ENCODE results near the gene SMYD4.

Gene SMYD4

DNA sequence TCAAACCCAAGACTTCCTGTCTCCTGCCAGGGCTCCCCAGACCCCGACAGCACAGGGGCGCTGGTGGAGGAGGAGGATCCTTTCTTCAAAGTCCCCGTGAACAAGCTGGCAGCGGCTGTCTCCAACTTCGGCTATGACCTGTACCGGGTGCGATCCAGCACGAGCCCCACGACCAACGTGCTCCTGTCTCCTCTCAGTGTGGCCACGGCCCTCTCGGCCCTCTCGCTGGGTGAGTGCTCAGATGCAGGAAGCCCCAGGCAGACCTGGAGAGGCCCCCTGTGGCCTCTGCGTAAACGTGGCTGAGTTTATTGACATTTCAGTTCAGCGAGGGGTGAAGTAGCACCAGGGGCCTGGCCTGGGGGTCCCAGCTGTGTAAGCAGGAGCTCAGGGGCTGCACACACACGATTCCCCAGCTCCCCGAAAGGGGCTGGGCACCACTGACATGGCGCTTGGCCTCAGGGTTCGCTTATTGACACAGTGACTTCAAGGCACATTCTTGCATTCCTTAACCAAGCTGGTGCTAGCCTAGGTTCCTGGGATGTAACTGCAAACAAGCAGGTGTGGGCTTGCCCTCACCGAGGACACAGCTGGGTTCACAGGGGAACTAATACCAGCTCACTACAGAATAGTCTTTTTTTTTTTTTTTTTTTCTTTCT is 59.8 kb downstream of the SMYD4 start (continued):
- TF ChIP-seq, protein P1, sequence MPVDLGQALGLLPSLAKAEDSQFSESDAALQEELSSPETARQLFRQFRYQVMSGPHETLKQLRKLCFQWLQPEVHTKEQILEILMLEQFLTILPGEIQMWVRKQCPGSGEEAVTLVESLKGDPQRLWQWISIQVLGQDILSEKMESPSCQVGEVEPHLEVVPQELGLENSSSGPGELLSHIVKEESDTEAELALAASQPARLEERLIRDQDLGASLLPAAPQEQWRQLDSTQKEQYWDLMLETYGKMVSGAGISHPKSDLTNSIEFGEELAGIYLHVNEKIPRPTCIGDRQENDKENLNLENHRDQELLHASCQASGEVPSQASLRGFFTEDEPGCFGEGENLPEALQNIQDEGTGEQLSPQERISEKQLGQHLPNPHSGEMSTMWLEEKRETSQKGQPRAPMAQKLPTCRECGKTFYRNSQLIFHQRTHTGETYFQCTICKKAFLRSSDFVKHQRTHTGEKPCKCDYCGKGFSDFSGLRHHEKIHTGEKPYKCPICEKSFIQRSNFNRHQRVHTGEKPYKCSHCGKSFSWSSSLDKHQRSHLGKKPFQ (tag by site-specific recombination; IDR thresholded peaks at IDR 0.05): 0 out of 2 replicates have a peak, but pooled peaks have one; percentile 38
- TF ChIP-seq ZFP3 (tag by site-specific recombination; IDR thresholded peaks at IDR 0.05; ENCODE audit: low read depth) (peak; percentile 71), ZNF624 (tag by site-specific recombination; IDR thresholded peaks at IDR 0.05) (no peak), SALL2 (tag by site-specific recombination; IDR thresholded peaks at IDR 0.05; ENCODE audit: borderline replicate concordance) (no peak), KLF10 (tag by site-specific recombination; IDR thresholded peaks at IDR 0.05) (peak; percentile 16; the same call in 1 of the 2 replicates), ZNF274 (IDR thresholded peaks at IDR 0.05; ENCODE audit: low read length) (no peak), ZNF274 (tag by site-specific recombination; IDR thresholded peaks at IDR 0.05; ENCODE audit: borderline replicate concordance) (no peak), ZBTB8A (tag by site-specific recombination; IDR thresholded peaks at IDR 0.05) (peak; percentile 47), ZNF121 (tag by site-specific recombination; IDR thresholded peaks at IDR 0.05) (no peak), ZNF184 (tag by site-specific recombination; IDR thresholded peaks at IDR 0.05) (no peak), KLF8 (tag by site-specific recombination; IDR thresholded peaks at IDR 0.05) (no peak), RBAK (tag by site-specific recombination; IDR thresholded peaks at IDR 0.05) (no peak), ZIC2 (tag by site-specific recombination; IDR thresholded peaks at IDR 0.05) (peak; percentile 100), ZNF626 (tag by site-specific recombination; IDR thresholded peaks at IDR 0.05) (no peak), ZBTB20 (tag by site-specific recombination; IDR thresholded peaks at IDR 0.05) (peak; percentile 20; the same call in 1 of the 2 replicates), ZNF341 (tag by site-specific recombination; IDR thresholded peaks at IDR 0.05; ENCODE audit: low read depth) (no peak), SP7 (tag by site-specific recombination; IDR thresholded peaks at IDR 0.05) (0 out of 2 replicates have a peak, but pooled peaks have one; percentile 27), IKZF3 (tag by site-specific recombination; IDR thresholded peaks at IDR 0.05) (no peak), PRDM1 (tag by site-specific recombination; IDR thresholded peaks at IDR 0.05) (no peak), ZNF24 (tag by site-specific recombination; IDR thresholded peaks at IDR 0.05) (no peak), ZNF660 (tag by site-specific recombination; IDR thresholded peaks at IDR 0.05) (no peak), GLIS1 (tag by site-specific recombination; IDR thresholded peaks at IDR 0.05) (peak; percentile 100), ZBTB48 (tag by site-specific recombination; IDR thresholded peaks at IDR 0.05) (0 out of 2 replicates have a peak, but pooled peaks have one; percentile 23), ZNF350 (tag by site-specific recombination; IDR thresholded peaks at IDR 0.05) (no peak), ZSCAN23 (tag by site-specific recombination; IDR thresholded peaks at IDR 0.05) (no peak), KLF7 (tag by site-specific recombination; IDR thresholded peaks at IDR 0.05; ENCODE audit: borderline replicate concordance) (no peak)
- TF ChIP-seq, protein P2, sequence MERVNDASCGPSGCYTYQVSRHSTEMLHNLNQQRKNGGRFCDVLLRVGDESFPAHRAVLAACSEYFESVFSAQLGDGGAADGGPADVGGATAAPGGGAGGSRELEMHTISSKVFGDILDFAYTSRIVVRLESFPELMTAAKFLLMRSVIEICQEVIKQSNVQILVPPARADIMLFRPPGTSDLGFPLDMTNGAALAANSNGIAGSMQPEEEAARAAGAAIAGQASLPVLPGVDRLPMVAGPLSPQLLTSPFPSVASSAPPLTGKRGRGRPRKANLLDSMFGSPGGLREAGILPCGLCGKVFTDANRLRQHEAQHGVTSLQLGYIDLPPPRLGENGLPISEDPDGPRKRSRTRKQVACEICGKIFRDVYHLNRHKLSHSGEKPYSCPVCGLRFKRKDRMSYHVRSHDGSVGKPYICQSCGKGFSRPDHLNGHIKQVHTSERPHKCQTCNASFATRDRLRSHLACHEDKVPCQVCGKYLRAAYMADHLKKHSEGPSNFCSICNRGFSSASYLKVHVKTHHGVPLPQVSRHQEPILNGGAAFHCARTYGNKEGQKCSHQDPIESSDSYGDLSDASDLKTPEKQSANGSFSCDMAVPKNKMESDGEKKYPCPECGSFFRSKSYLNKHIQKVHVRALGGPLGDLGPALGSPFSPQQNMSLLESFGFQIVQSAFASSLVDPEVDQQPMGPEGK (tag by site-specific recombination; IDR thresholded peaks at IDR 0.05): peak; percentile 41; the same call in 1 of the 2 replicates
- TF ChIP-seq, protein P3, sequence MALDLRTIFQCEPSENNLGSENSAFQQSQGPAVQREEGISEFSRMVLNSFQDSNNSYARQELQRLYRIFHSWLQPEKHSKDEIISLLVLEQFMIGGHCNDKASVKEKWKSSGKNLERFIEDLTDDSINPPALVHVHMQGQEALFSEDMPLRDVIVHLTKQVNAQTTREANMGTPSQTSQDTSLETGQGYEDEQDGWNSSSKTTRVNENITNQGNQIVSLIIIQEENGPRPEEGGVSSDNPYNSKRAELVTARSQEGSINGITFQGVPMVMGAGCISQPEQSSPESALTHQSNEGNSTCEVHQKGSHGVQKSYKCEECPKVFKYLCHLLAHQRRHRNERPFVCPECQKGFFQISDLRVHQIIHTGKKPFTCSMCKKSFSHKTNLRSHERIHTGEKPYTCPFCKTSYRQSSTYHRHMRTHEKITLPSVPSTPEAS (tag by site-specific recombination; IDR thresholded peaks at IDR 0.05): no peak
- TF ChIP-seq, protein P4, sequence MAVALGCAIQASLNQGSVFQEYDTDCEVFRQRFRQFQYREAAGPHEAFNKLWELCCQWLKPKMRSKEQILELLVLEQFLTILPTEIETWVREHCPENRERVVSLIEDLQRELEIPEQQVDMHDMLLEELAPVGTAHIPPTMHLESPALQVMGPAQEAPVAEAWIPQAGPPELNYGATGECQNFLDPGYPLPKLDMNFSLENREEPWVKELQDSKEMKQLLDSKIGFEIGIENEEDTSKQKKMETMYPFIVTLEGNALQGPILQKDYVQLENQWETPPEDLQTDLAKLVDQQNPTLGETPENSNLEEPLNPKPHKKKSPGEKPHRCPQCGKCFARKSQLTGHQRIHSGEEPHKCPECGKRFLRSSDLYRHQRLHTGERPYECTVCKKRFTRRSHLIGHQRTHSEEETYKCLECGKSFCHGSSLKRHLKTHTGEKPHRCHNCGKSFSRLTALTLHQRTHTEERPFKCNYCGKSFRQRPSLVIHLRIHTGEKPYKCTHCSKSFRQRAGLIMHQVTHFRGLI (tag by site-specific recombination; IDR thresholded peaks at IDR 0.05): 0 out of 2 replicates have a peak, but pooled peaks have one; percentile 46
- TF ChIP-seq, protein P5, sequence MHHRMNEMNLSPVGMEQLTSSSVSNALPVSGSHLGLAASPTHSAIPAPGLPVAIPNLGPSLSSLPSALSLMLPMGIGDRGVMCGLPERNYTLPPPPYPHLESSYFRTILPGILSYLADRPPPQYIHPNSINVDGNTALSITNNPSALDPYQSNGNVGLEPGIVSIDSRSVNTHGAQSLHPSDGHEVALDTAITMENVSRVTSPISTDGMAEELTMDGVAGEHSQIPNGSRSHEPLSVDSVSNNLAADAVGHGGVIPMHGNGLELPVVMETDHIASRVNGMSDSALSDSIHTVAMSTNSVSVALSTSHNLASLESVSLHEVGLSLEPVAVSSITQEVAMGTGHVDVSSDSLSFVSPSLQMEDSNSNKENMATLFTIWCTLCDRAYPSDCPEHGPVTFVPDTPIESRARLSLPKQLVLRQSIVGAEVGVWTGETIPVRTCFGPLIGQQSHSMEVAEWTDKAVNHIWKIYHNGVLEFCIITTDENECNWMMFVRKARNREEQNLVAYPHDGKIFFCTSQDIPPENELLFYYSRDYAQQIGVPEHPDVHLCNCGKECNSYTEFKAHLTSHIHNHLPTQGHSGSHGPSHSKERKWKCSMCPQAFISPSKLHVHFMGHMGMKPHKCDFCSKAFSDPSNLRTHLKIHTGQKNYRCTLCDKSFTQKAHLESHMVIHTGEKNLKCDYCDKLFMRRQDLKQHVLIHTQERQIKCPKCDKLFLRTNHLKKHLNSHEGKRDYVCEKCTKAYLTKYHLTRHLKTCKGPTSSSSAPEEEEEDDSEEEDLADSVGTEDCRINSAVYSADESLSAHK (tag by site-specific recombination; IDR thresholded peaks at IDR 0.05): no peak
- TF ChIP-seq, protein P6, sequence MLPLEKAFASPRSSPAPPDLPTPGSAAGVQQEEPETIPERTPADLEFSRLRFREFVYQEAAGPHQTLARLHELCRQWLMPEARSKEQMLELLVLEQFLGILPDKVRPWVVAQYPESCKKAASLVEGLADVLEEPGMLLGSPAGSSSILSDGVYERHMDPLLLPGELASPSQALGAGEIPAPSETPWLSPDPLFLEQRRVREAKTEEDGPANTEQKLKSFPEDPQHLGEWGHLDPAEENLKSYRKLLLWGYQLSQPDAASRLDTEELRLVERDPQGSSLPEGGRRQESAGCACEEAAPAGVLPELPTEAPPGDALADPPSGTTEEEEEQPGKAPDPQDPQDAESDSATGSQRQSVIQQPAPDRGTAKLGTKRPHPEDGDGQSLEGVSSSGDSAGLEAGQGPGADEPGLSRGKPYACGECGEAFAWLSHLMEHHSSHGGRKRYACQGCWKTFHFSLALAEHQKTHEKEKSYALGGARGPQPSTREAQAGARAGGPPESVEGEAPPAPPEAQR (tag by site-specific recombination; IDR thresholded peaks at IDR 0.05): no peak

All from HEK293 (cell line).